GM18870 (cell line): ENCODE results near the gene MFAP3L.
"Not testable (repeated sequence)": the region's sequence is repeated elsewhere in the genome, so short reads cannot be mapped to it uniquely, and the experiment has no call there.

ENCODE experiments used
- ATAC-seq: cut with Tn5 transposase; IDR thresholded peaks from one replicate; pipeline ENCODE4 v1.9.1; 2021; ENCODE audit warnings: moderate library complexity; ENCODE audit not compliant: unreplicated experiment

The MFAP3L gene

GRCh38 chr4:169945636-169946035 lies 80.6 kb downstream of the MFAP3L start:
- no peak for ATAC-seq

- ATAC-seq = not testable (repeated sequence)
Observed at GRCh38 chr4:169943601-169944000, 82.6 kb downstream of the MFAP3L start.

GRCh38 chr4:169941141-169941540 lies 85.1 kb downstream of the MFAP3L start:
- ATAC-seq = no peak

GRCh38 chr4:169940460-169940859 lies 85.7 kb downstream of the MFAP3L start:
- ATAC-seq = no peak
